ENCODE results near the gene CLIC4. TPM values are rescaled to one million over a fixed set of nuclear protein-coding genes. Genes with fewer than 3 reads are reported as not detected.
"Not testable (repeated sequence)": the region's sequence is repeated elsewhere in the genome, so short reads cannot be mapped to it uniquely, and the experiment has no call there.

Gene CLIC4
- total RNA-seq, 1 donor from 2014 or later: 90.4 TPM

GRCh38 chr1:24805534-24806301 lies 60.5 kb downstream of the CLIC4 start:
- H3K27me3 Mint-ChIP-seq: no peaks in the 10 kb centered on the region
- H3K9me3 Mint-ChIP-seq (ENCODE audit: low read depth): no peaks in the 10 kb centered on the region
- DNase-seq (ENCODE audit: low spot score, unreplicated experiment): no peak
- H3K4me1 Mint-ChIP-seq (ENCODE audit: low read depth): peaks cover 2% of the 10 kb centered on the region
- H3K4me3 Mint-ChIP-seq (ENCODE audit: low read depth): no peak overlapping the region
- H3K36me3 Mint-ChIP-seq (ENCODE audit: insufficient read depth): peaks cover 8% of the 10 kb centered on the region
- no peak for TF ChIP-seq CTCF (IDR thresholded peaks at IDR 0.05; ENCODE audit: unreplicated experiment)
- H3K27ac Mint-ChIP-seq: no peak overlapping the region

- Mint-ChIP-seq H3K4me3 (ENCODE audit: low read depth) (no peak overlapping the region), H3K9me3 (ENCODE audit: low read depth) (no peaks in the 10 kb centered on the region), H3K27ac (no peak overlapping the region), H3K4me1 (ENCODE audit: low read depth) (no peaks in the 10 kb centered on the region), H3K27me3 (no peaks in the 10 kb centered on the region), H3K36me3 (ENCODE audit: insufficient read depth) (peaks cover 8% of the 10 kb centered on the region)
- DNase-seq (ENCODE audit: low spot score, unreplicated experiment): no peak
- no peak for TF ChIP-seq CTCF (IDR thresholded peaks at IDR 0.05; ENCODE audit: unreplicated experiment)
These were observed 61.3 kb downstream of the CLIC4 start for GRCh38 chr1:24806588-24806987.

- DNase-seq (ENCODE audit: low spot score, unreplicated experiment); H3K27ac Mint-ChIP-seq: not testable (repeated sequence)
These were observed 66.2 kb downstream of the CLIC4 start for GRCh38 chr1:24811494-24811893.

GRCh38 chr1:24820221-24820620 lies 75.0 kb downstream of the CLIC4 start:
- not testable (repeated sequence) for DNase-seq (ENCODE audit: low spot score, unreplicated experiment); H3K4me3 Mint-ChIP-seq (ENCODE audit: low read depth); H3K27ac Mint-ChIP-seq; H3K27me3 Mint-ChIP-seq; H3K4me1 Mint-ChIP-seq (ENCODE audit: low read depth); H3K9me3 Mint-ChIP-seq (ENCODE audit: low read depth)
- peaks cover 22% of the 10 kb centered on the region for H3K36me3 Mint-ChIP-seq (ENCODE audit: insufficient read depth)

More at GRCh38 chr1:24811494-24811893, 66.2 kb downstream of the CLIC4 start:
- not testable (repeated sequence) for H3K27me3 Mint-ChIP-seq; H3K4me1 Mint-ChIP-seq (ENCODE audit: low read depth); H3K4me3 Mint-ChIP-seq (ENCODE audit: low read depth); H3K9me3 Mint-ChIP-seq (ENCODE audit: low read depth)
- peaks cover 20% of the 10 kb centered on the region for H3K36me3 Mint-ChIP-seq (ENCODE audit: insufficient read depth)

GRCh38 chr1:24822887-24823286 lies 77.6 kb downstream of the CLIC4 start:
- Mint-ChIP-seq H3K36me3 (ENCODE audit: insufficient read depth) (peaks cover 3% of the 10 kb centered on the region), H3K27me3 (no peaks in the 10 kb centered on the region), H3K4me1 (ENCODE audit: low read depth) (peaks cover 17% of the 10 kb centered on the region), H3K4me3 (ENCODE audit: low read depth) (no peak overlapping the region), H3K9me3 (ENCODE audit: low read depth) (no peaks in the 10 kb centered on the region), H3K27ac (no peak overlapping the region)
- no peak for TF ChIP-seq CTCF (IDR thresholded peaks at IDR 0.05; ENCODE audit: unreplicated experiment)
- DNase-seq (ENCODE audit: low spot score, unreplicated experiment): no peak

GRCh38 chr1:24823486-24823885 lies 78.2 kb downstream of the CLIC4 start:
- peaks cover 20% of the 10 kb centered on the region for H3K4me1 Mint-ChIP-seq (ENCODE audit: low read depth)
- H3K9me3 Mint-ChIP-seq (ENCODE audit: low read depth); H3K27me3 Mint-ChIP-seq; H3K36me3 Mint-ChIP-seq (ENCODE audit: insufficient read depth); H3K4me3 Mint-ChIP-seq (ENCODE audit: low read depth); DNase-seq (ENCODE audit: low spot score, unreplicated experiment); H3K27ac Mint-ChIP-seq: not testable (repeated sequence)

- peaks cover 1% of the 10 kb centered on the region for H3K36me3 Mint-ChIP-seq (ENCODE audit: insufficient read depth)
- H3K4me1 Mint-ChIP-seq (ENCODE audit: low read depth): peaks cover 29% of the 10 kb centered on the region
- no peaks in the 10 kb centered on the region for H3K9me3 Mint-ChIP-seq (ENCODE audit: low read depth)
- no peak overlapping the region for H3K4me3 Mint-ChIP-seq (ENCODE audit: low read depth)
- no peak for DNase-seq (ENCODE audit: low spot score, unreplicated experiment)
- no peak overlapping the region for H3K27ac Mint-ChIP-seq
- H3K27me3 Mint-ChIP-seq: no peaks in the 10 kb centered on the region
- no peak for TF ChIP-seq CTCF (IDR thresholded peaks at IDR 0.05; ENCODE audit: unreplicated experiment)
These were observed 79.9 kb downstream of the CLIC4 start for GRCh38 chr1:24825174-24825573.

All from progenitor cell of endocrine pancreas (in vitro differentiated cells).